Measurements from ENCODE around the gene KCNK4. TPM values are rescaled to one million over a fixed set of nuclear protein-coding genes. Genes with fewer than 3 reads are reported as not detected.

KCNK4 gene
- not detected for total RNA-seq

GRCh38 chr11:64291262-64291751 is at the start of gene KCNK4:
Gene KCNK4 (plus strand): TSS chr11:64291302. CDS start chr11:64293019, 1,717 bp downstream.
- H3K4me3 ChIP-seq = no peak within 1 kb of the TSS
- 10% methylated on average over 27 of the region's 45 CpGs; no CpG with 5 or more reads in 1 of the 2 donors for WGBS, 2 donors
- no peak for ATAC-seq

GRCh38 chr11:64241491-64242374 is 49.4 kb upstream of the KCNK4 start:
- ATAC-seq (no peak), DNase-seq (peak; percentile 60 to 100 (median 81))
- H3K9me3 ChIP-seq = no peaks in the 10 kb centered on the region
- no peak for TF ChIP-seq CTCF (IDR thresholded peaks at IDR 0.05)
- TF ChIP-seq POLR2A (IDR thresholded peaks at IDR 0.05) = peak; percentile 35 to 59 (median 53)
- H3K27me3 ChIP-seq = no peaks in the 10 kb centered on the region
- peak overlapping the region; percentile 98 to 100 (median 100) for H3K27ac ChIP-seq
- peak overlapping the region; percentile 78 to 85 for H3K4me3 ChIP-seq
- H3K36me3 ChIP-seq (replicated peaks in 1 of 2; ENCODE audit: insufficient read depth in 1 of 2, low read depth in 2 of 2) = no peaks in the 10 kb centered on the region
- peaks cover 71% of the 10 kb centered on the region for H3K4me1 ChIP-seq
- intact Hi-C loops (cut with DNase I) = no loop called here
- 0 to 1% methylated on average over 12 to 63 of the region's 63 CpGs for WGBS, 2 donors

More at GRCh38 chr11:64291262-64291751, at the start of gene KCNK4:
- Histone ChIP-seq H3K27ac (no peak within 1 kb of the TSS), H3K4me1 (peaks cover 22% of the 10 kb centered on the region), H3K27me3 (peaks cover 0 to 21% of the 10 kb centered on the region in 2 donors), H3K9me3 (no peaks in the 10 kb centered on the region), H3K36me3 (replicated peaks in 1 of 2; ENCODE audit: insufficient read depth in 1 of 2, low read depth in 2 of 2) (no peaks in the 10 kb centered on the region)
- no peak for DNase-seq
- TF ChIP-seq POLR2A (IDR thresholded peaks at IDR 0.05) = no peak
- no peak for TF ChIP-seq CTCF (IDR thresholded peaks at IDR 0.05)
- intact Hi-C loops (cut with DNase I) = no loop called here

- ATAC-seq (no peak), DNase-seq (no peak)
- Histone ChIP-seq H3K27ac (peak overlapping the region; percentile 98 to 100 (median 100)), H3K9me3 (no peaks in the 10 kb centered on the region), H3K36me3 (replicated peaks in 1 of 2; ENCODE audit: insufficient read depth in 1 of 2, low read depth in 2 of 2) (no peaks in the 10 kb centered on the region), H3K27me3 (no peaks in the 10 kb centered on the region), H3K4me3 (no peak overlapping the region), H3K4me1 (peaks cover 67% of the 10 kb centered on the region)
- TF ChIP-seq POLR2A (IDR thresholded peaks at IDR 0.05) (no peak), CTCF (IDR thresholded peaks at IDR 0.05) (no peak)
- 74 to 75% methylated on average over 8 of the region's 8 CpGs for WGBS, 2 donors
- intact Hi-C loops (cut with DNase I) = no loop called here
These were observed 47.8 kb upstream of the KCNK4 start for GRCh38 chr11:64243236-64243854.

GRCh38 chr11:64244107-64244506 is 47.0 kb upstream of the KCNK4 start:
- TF ChIP-seq CTCF (IDR thresholded peaks at IDR 0.05) = no peak
- TF ChIP-seq POLR2A (IDR thresholded peaks at IDR 0.05) = no peak
- WGBS, 2 donors = 33 to 38% methylated on average over 5 of the region's 5 CpGs
- H3K36me3 ChIP-seq (replicated peaks in 1 of 2; ENCODE audit: insufficient read depth in 1 of 2, low read depth in 2 of 2) = no peaks in the 10 kb centered on the region
- DNase-seq = no peak
- no peaks in the 10 kb centered on the region for H3K27me3 ChIP-seq
- H3K27ac ChIP-seq = peak overlapping the region in 3 of 4 donors; percentile 91 to 100 (median 94)
- no peak for ATAC-seq
- peaks cover 60% of the 10 kb centered on the region for H3K4me1 ChIP-seq
- intact Hi-C loops (cut with DNase I) = no loop called here
- H3K4me3 ChIP-seq = no peak overlapping the region
- no peaks in the 10 kb centered on the region for H3K9me3 ChIP-seq
